HG03196 (cell line): ENCODE results near the gene RNF114.

Experiments used
- ATAC-seq: cut with Tn5 transposase; IDR thresholded peaks from one replicate; pipeline ENCODE4 v1.9.1; 2021; ENCODE audit not compliant: unreplicated experiment

The RNF114 gene

DNA sequence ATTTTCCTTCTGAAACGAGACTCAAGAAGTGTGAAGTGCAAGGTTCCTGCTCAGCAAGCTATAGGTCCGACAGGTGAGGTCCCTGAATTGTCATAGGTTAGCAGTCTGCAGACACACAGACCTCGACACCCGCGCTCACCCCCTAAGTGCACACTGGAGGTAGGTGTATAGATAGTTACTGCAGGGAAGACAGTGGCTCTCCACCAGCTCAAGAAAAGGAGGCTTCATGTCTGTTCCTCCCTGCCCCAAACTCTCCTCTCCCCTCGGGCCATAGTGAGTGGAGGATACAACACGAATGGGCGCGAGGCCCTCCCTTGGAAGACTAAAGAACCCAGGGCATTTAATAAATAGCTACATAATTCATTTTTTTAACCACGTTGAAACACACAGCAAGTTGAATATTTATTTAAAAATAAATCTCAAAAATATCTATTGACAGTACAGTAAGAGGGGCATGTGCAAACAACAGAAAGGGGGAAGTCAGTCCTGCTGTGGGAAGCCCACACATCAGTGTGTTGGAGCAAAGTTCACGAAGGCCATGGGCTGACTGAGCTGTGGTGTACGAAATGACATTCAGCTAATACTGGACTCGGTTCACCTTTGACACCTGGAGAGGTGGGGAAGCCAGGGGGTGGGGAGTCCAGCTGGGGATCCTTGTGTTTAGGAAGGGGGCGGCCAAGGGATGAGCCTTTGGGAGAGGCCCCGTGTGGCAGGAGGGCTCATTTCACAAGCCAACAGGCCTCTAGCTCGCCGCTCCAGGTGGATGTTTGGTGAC lies 31.6 kb upstream of the RNF114 start:
- no peak for ATAC-seq

DNA sequence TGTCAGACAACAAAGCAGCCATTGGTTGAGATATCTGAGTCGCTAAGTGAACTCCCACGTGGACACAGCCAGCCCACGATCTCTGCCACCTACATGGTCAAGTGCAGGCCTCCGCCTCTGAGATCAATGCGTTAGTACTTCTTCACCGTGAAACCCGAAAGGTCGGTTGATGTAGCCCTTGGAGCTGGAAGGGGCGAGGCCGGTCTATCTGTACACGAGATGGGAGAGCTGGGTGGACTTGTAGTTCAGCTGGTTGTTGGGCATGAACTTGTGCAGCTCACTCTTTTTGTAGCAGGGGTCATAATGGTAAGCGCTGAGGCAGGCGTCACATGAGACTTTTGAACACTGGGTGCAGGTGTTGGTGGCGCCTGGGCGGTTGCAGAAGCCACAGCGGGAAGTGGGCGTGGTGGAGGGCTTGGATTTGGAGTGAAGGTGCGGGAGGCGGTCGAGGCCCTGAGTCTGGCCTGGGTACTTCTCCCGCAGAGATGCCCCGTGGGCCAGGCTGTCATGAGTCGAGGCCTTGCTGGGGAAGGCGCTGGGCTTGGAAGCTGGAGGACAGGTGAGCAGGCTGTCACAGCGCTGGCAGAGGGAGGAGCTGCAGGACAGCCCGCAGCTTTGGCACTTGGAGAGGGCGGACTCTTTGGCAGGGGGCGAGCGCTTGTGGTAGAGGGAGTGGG lies 30.6 kb upstream of the RNF114 start:
- no peak for ATAC-seq

DNA sequence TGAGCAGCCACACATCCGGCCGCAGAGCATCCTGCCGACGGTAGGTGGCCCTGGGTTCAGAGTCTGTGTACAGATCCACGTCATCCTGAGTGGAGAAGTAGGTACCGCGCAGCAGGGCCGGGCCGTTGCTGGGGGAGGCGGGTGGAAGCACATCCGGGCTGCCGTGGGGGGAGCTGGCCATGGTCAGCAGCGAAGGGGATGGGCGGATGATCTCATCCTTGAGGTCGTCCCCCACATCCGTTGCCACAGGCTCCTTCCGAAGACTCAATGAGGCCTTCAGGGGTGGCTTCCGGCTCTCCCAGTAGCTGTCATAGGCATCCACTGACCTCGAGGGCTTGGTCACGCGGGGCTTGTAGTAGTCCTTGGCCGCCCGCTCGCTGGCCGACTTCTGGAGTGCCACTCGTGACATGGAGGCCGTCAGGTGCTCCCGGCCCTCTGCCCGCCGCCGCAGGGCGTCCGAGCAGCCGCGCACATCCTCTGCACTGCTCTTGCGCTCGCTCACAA lies 30.0 kb upstream of the RNF114 start:
- ATAC-seq, result no peak

DNA sequence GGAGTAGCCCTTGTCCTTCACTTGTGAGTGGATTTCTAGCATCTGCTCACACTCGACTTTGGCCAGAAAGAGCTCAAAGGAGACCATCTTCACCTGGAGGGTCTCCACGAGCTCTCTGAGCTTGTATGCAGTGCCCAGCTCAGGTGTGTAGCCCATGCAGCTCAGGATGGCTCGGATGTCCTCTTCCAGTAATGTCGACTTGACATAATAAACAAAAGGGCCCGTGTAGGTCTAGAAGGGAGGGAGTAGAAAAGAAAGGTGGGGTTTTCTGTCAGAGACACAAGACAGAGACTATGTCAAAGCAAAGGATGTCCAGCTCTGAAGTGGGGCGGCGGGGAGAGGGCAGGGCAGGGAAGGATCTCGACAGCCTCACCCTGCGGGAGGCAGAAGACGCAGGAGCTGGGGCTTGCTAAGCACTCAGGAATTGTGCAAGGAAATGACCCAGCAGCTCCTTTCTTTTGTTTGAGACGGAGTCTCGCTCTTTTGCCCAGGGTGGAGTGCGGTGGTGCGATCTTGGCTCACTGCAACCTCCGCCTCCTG lies 29.5 kb upstream of the RNF114 start:
- ATAC-seq, result no peak

DNA sequence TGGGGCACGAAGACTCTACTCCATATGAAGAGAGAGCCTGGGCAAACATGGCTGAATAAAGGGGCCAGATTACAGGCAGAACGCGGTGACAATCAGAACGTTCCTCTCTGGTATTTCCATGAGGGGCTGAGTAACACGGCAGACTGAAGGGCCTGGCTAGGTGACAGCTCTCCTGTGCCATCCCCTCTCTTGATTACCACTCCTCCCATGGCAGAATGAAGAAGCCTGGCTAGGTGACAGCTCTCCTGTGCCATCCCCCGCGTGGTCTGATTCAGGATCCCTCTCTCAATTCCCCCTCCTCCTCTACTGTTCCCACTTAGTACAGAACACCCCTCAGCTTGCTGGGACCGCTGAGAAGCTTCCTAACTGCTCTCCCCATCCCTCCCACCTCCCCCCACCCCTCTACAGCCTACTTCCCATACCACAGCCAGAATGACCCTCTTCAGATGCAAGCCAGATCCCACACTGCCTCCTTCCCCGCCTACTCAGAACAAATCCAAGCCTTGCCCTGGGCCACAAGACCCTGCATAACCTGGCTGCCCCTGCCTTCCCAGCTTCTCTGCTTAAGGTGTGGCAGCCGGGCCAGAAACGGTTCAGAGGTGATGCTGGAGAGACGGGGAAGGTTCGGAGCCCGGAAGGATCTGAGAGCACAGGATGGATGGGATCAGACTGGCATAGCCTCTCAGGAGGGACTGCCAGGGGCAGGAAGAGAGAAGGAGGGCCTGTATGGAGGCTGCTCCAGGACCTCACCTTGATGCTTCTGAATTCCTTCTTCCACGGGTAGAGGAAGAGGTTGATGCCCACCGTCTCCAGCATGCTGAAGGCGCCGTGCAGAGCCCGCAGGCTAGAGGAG lies 28.6 kb upstream of the RNF114 start:
- no peak for ATAC-seq

GRCh38 chr20:49908258-49908565 lies 28.0 kb upstream of the RNF114 start:
- ATAC-seq, result no peak

DNA sequence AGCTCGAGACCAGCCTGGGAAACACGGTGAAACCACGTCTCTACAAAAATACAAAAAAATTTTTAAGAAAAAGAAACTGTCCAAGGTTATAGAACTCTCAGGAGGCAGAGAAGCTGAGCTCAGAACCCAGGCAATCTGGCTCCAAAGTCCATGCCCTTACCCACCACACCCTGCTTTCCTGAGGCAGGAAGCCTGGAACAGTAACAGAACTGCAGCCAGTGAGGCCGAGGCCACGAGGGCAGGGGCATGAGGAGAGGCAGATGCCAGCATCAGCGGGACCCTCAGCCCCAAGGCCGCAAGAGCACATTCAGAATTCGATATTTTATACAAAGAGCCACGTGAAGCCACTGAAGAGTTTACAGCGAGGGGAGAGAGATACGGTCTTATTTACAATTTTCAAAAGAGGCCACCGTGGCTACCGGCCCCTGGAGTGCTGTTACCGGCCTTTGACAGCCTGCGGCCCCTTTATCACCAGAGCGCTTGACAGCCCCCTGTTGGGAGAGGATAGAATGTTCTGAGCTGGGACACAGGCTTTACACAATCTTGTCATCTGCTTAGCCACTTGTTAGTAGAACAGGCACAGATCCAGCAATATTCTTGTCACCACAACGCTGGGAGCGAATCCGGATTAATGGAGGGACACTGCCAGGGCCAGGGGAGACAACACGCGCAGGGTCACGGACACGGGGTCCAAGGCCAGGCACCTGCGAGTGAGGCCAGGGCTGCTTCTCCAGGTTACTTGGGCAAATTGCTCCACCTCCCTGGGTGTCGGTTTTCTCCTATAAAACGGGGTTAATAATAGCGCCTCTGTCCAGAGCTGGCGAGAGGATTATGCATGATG lies 26.5 kb upstream of the RNF114 start:
- no peak for ATAC-seq

DNA sequence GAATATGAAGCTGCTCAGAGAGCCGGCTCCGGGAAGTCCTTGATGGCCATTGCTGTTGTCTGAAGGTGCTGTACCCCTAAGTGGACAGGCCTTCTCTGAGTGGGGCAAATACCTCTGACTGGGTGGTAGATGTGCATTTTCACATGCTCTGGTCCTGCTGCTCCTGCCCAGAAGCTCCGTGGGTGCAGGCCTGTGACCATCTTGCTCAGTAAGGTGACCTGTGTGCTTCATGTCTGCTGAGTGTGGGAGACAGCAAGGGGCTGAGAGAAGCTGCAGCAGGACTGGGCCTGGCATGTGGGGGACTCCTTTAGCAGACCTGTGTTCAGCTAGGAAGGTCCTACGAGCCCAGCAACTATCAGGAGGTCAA lies 25.9 kb upstream of the RNF114 start:
- ATAC-seq, result no peak

- no peak for ATAC-seq
Measured at GRCh38 chr20:49913399-49914047, 22.7 kb upstream of the RNF114 start.

- no peak for ATAC-seq
Measured at GRCh38 chr20:49914310-49915117, 21.7 kb upstream of the RNF114 start.

DNA sequence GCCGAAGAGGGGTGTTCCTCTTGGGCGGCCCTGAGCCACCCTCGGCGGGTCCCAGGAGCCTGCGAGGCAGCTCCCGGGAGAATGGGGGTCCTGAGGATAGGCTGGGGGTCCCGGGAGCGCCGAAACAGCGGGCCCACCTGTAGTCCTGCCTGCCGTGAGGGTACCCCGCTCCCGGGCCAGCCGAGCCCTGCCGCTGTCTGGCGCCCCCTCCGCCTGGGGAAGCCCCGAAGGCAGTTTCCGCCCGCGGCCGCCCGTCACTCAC lies 21.1 kb upstream of the RNF114 start:
- ATAC-seq, result peak; percentile 29

DNA sequence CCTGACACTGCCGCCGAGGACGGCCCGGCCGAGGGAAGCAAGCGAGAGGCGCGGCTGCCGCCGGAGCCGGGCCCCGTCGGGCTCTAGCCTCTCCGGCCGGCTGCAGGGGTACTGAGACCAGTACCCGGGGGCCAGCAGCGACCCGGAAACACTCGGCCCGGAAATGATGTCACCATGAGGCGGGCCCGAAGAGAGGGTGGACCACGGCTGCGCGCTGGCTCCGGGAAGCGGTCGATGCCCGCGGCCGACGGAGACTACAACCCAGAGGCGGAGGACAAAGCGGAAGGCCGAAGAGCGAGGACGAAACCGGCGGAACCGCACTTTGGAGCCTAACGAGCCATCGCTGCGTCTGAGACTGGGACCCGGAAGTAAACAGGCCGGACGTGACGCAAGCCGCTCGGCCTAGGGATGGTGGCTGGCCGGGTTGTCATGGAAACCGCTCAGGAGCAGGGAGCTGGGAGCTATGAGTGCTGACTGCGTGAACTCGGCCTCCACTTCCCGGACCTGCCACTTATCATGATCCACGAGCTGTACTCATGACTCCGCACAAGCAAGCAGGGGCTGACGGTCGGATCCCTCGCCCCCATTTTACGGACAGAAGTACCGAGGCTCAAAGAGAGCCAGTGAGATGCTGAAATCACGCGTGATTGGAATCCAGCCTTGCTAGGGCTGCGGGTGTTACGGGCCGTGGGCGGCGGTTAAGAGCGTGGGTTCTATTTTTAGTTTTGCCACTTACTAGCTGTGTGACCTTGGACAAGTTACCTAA lies 20.6 kb upstream of the RNF114 start, which contains the start of gene SPATA2:
Gene SPATA2 (minus strand): TSS at position 150 of the 766 bp plus-strand sequence. CDS start 7,039 bp downstream, outside the sequence.
- peak; percentile 80 for ATAC-seq

GRCh38 chr20:49916146-49917002 lies 19.8 kb upstream of the RNF114 start:
- no peak for ATAC-seq

DNA sequence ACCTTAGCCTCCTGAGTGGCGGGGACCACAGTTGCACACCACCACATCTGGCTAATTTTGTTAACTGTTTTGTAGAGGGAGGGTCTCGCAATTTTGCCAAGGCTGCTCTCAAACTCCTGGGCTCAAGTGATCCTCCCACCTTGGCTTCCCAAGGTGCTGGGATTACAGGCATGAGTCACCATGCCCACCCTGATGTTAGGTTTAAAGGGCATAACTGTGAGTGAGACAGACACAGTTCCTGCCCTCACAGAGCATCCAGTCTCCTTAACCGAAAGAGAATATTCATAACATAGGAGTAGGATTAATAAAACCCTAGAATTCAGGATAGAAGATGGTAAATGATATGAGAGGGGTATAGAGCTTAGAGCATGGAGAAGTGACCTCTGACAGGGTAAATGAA lies 17.8 kb upstream of the RNF114 start:
- no peak for ATAC-seq

DNA sequence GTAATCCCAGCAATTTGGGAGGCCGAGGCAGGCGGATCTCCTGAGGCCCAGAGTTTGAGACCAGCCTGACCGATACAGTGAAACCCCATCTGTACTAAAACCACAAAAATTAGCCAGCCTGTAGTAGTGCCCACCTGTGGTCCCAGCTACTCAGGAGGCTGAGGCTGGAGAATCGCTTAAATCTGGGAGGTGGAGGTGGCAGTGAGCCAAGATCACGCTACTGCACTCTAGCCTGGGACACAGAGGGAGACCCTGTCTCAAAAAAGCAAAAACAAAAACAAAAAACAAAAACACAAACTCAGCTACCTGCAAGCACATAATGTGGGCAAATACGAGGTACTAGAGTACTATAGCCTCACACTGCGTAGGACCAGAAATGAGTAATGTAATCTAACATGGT lies 17.2 kb upstream of the RNF114 start:
- no peak for ATAC-seq

GRCh38 chr20:49919461-49919860 lies 16.7 kb upstream of the RNF114 start:
- no peak for ATAC-seq

DNA sequence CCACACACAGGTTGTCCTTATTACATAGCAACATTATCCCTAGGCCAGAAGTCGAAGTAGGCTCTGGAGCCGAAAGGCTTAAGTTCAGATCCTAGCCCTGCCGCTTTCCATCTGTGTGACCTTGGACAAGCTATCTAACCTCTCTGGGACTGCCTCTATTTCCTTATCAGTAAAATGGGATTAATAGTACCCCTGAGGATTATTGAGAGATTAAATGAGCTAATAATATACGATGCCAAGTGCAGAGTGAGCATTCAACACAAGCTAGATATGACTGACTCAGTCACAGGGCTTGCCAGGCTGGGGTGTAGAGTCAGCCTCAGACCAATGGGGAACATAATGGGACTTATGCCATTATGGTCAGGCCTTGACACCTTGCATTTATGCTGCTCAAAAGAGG lies 11.9 kb upstream of the RNF114 start:
- no peak for ATAC-seq
